Urothelium cell line (cell line): ENCODE data around the gene TOX2.
A peak's percentile ranks its signal among the peaks of the same experiment; 100 is the strongest.

Source experiments
- DNase-seq: peaks from one replicate; pipeline ENCODE4 v3.0.0; 2011; ENCODE audit warnings: low spot score, mixed read lengths
- FAIRE-seq: peaks from 2 replicates; lab custom pipeline; 2011; peaks lifted over from hg19 to GRCh38; lab: Jason Lieb, UNC

The TOX2 gene

GRCh38 chr20:44050925-44051660 is 136.4 kb downstream of the TOX2 start:
- FAIRE-seq (no peak), DNase-seq (no peak)

- no peak for FAIRE-seq
- DNase-seq = no peak
These were observed 137.0 kb downstream of the TOX2 start for GRCh38 chr20:44051661-44052000.

- DNase-seq (no peak), FAIRE-seq (no peak)
These were observed 137.5 kb downstream of the TOX2 start for GRCh38 chr20:44052166-44052565.

DNA sequence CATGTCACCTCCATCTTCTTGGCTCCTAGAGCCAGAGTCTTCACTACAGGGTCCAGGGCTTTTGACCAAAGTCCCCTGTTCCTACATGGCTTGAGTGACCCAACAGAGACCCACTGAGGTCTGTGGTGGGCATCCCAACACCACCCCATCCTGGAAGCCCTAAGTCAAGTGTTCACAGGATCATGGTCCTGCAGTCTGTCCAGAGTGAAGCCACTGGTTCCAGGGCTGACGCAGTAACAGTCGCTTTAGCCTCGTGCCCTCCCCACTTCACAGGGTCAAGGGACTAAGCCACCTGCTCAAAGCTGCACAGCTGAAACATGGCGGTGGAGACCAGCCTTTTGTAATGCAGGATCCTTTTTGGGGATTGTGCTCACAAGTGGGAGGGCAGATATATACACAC is 138.4 kb downstream of the TOX2 start:
- FAIRE-seq (no peak), DNase-seq (no peak)

- no peak for FAIRE-seq
- DNase-seq = no peak
These were observed 139.5 kb downstream of the TOX2 start for GRCh38 chr20:44054118-44054517.

GRCh38 chr20:44054849-44055248 is 140.2 kb downstream of the TOX2 start:
- DNase-seq (no peak), FAIRE-seq (no peak)

DNA sequence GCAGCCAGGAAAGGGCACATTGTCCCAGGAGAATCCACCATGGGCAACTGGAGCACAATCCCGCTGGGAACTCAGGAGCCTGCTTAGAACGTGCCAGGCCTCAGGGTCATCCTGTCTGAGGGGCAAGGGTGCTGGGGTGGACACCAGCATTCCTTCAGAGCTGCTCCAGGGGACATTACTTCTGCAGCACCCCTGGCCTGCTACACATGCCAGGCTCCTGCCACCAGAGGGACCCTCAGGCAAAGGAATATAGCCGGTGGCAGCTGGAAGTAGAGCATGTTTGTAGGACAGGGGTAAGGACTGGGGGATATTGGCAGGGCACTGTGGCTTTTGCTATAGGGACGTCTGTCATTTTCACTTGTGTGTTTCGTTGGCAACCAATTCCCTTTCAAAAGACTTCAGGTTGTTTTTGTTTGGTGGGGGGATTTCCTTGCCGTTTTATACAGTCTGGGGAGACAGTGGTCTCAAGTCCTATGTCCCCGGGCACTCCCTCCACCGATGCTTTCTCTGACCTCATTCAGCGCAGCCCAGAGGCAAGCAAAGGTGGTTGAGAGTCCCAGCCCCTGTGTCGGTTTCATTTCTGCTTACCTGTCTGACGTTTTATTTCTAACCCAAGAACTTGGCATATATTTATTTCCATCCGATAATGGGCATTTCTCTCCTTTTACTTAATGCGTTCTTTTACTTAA is 141.5 kb downstream of the TOX2 start:
- DNase-seq = peak; percentile 50

DNA sequence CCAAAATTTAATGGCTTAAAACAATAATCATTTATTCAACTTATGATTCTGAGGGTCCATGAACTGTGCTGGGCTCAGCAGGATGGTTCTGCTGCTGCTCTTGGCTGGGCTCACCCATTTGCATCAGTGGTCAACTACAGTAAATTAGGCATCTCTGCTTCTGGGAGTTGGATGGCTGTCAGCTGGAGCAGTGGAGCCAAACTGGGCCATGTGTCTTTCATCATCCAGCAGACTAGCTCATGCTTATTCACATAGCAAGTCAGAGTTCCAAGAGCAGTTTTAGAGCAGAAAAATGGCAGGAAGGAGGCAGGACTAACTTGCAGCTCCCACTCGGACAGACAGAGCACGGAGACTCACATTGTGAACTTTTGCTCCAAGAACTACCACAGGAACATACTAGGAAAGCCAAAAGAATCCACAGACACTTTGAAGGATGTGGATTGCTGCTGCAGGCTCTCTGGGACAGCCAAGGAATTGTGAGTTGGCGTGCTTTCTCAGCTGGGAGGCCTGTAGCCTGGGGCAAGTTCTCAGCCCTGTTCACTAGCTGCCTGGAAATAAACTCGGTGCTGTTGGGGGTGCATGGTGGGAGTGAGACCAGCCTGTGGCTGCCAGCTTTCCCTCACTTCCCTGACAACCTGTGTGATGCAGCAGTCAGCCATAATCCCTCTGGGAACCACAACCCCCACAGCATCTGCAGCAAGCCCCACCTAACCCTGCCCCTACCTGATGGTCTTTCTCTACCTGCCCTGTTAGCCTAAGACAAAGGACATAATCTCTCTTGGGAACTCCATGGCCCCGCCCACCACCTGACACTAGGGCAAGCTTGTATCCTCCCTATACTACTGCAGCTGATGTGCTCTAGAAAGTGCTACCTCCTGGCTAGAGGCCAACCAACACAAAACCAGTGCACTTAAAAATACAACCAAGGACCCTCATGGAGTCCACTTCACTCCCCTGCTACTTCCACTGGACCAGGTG is 143.3 kb downstream of the TOX2 start:
- DNase-seq (no peak), FAIRE-seq (no peak)

More for the DNA sequence above, 141.5 kb downstream of the TOX2 start:
- no peak for FAIRE-seq

GRCh38 chr20:44064501-44065400 is 150.1 kb downstream of the TOX2 start:
- FAIRE-seq = no peak
- DNase-seq = no peak

DNA sequence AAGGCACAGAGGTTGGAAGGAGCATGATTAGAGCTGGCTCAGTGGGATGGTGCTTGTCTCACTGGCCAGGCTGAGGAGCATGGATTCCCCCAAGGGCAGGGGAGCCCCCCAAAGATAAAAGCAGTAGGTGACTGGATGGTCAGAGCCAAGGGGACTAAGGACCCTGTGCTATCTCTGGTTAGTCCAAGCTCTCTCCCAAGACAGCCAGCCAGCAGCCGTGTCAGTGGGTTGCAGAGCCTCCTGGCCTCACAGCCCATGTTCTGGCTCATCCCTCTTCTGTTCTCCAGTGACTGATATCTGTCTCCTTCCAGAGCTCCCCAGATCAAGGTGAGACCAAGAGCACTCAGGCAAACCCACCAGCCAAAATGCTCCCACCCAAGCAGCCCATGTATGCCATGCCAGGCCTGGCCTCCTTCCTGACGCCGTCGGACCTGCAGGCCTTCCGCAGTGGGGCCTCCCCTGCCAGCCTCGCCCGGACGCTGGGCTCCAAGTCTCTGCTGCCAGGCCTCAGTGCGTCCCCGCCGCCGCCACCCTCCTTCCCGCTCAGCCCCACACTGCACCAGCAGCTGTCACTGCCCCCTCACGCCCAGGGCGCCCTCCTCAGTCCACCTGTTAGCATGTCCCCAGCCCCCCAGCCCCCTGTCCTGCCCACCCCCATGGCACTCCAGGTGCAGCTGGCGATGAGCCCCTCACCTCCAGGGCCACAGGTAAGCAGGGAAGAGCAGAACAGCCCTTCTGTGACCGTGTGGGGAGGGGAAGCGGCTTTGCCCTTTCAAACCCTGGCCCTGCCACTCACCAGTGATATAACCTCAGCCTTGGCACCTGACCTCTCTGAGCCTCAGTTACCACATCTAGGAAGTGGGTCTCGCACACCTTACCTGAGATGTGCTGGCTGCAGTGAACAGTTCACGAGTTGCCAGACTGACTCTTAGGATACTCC is 151.0 kb downstream of the TOX2 start:
- FAIRE-seq = no peak
- DNase-seq = no peak

GRCh38 chr20:44066645-44067606 is 152.3 kb downstream of the TOX2 start:
- DNase-seq (no peak), FAIRE-seq (no peak)

- no peak for FAIRE-seq
- DNase-seq = no peak
These were observed 153.0 kb downstream of the TOX2 start for GRCh38 chr20:44067650-44068081.

DNA sequence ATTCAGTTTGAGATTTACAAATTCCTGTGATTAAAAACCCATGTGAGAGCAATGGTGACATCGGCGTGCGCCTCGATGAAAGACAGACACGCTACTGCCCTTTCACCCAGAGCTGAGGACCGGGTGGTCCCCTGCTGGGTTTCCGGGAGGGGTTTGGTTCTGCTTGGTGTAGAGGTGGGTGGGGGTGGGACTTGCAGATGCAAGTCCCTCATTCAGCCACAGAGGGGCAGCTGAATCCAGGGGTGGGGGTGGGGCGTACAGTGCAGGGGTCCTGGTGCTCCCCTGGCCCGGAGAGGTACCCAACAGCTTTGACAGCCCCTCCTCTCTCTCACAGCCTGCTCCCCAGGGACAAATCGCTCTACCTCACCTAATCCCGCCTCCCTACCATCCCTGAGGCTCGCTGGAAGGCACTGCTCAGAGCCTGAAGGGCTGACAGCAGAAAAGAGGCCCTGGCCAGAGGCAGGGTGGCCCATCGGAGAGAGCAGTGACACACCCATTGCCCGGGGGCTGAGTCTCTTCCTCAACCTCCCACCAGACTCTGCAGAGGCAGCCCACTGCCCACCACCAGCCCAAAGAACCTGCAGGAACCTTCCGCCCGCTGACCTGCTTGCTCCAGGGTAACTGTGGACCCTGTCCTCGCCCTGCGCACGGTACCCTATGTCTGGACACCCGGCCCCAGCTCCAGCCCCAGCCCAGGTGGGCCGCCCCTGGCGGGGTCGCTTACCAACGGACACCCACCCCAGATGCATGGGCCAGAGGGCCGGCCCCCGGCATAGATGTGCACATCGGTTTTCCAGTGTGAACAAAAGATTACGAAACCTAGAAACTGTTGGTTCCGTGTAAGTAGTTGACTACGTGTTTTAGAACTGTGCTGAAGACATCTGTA is 153.9 kb downstream of the TOX2 start:
- FAIRE-seq (no peak), DNase-seq (no peak)

DNA sequence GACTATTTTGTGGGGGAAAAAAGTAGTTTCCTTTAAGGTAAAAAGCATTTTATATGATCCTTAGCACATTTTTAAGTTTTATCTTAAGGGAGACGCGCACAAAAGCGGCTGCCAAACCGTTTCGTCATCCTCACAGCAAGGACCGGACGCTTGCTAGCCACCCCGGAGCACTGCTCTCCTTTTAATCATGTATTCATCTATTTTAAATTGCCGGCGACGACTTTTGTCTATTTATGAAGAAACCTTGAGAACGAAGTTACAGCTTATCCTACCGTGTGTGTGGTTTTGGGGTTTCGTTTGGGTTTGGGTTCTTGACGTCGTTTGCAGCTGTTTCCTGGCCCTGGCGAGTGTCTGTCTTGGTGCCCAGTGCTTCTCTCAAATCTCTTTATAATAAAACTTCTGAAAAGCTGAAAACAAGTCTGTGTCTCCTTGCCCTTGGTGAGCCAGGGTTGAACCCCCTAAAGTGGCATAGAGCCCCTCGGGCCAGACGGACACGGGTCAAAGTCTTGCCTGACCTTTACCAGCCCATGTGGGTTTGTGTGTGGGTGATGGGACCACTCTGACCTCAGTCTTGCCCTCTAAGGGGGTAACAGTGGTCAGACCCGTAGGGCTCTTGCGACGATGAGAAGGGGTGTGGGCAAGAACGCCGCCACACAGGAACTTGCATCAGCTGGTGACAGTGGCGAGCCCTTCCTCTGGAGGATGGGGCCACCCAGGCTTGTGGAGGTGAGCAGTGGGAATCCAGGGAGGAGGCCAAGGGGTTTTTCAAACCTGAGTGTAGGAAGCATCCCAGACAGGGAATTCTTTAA is 154.8 kb downstream of the TOX2 start:
- FAIRE-seq (no peak), DNase-seq (no peak)

DNA sequence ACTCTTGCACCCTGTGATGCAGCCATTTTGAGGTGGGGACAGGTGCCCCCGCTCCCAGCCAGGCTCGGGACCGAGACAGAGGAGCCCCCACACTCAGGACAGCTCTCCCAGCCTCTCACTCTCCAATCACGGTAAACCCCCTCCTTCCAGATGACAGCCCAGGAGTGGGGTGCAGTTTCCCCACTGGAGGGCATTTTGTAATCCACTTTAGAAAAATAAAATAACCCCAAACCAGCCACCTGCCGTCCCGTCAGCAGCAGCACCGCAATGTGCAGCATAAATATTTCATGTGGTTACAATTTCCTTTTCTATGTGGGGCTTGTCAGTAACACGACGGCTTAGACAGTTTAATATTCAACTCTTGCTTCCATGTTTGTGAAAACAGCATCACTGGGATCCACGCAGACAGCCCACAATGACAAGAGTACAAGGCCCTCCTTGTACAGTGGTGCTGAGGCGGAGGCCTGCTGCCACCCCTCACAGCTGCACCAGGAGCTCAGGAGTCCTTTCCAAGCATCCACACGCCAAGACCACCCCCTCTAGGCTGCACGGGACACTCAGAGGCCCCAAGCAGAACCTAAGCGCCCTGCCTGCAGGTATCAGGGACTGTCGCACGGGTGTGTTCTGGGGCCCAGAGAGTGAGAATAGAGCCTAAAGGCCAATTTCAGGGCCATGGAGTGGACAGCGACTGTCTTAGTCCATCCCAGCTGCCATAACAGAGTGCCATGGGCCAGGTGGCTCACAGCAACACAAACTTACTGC is 155.7 kb downstream of the TOX2 start:
- FAIRE-seq = no peak

DNA sequence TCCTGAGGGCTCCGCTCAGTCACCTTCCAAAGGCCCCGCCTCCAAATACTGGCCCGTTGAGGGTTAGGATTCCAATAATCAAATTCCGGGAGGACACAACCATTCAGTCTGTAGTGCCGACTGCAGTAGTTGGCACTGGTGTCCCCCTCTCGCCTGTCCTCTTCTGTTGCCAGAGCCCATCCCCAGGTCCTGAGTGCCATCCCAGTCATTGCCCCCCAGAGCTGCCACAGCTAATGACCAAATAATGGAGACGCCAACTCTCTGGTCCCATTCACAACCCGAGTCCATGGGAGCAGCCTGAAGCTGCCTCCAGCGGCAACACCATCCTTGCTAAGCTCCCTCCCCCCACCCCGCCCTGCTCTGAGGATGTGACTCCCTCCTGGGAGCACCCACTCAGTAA is 156.4 kb downstream of the TOX2 start:
- DNase-seq = no peak
- FAIRE-seq = no peak

More for the DNA sequence above, 155.7 kb downstream of the TOX2 start:
- DNase-seq = no peak
